SHP77 treated with DMSO at 0.1 percent for 48 hours (cell line): Measurements from ENCODE around the gene CCBE1.
"Not testable (repeated sequence)": the region's sequence is repeated elsewhere in the genome, so short reads cannot be mapped to it uniquely, and the experiment has no call there.

ENCODE experiments used
- DNase-seq: peaks from one replicate; lab custom pipeline; 2025; lab: John Stamatoyannopoulos, UW

The CCBE1 gene

GRCh38 chr18:59656373-59656887 is 40.8 kb downstream of the CCBE1 start:
- no peak for DNase-seq

- DNase-seq = no peak
These were observed 41.5 kb downstream of the CCBE1 start for GRCh38 chr18:59655676-59656075.

GRCh38 chr18:59651071-59651470 is 46.2 kb downstream of the CCBE1 start:
- DNase-seq = no peak

- no peak for DNase-seq
These were observed 46.9 kb downstream of the CCBE1 start for GRCh38 chr18:59650266-59650820.

- no peak for DNase-seq
These were observed 47.6 kb downstream of the CCBE1 start for GRCh38 chr18:59649591-59649990.

- not testable (repeated sequence) for DNase-seq
These were observed 48.8 kb downstream of the CCBE1 start for GRCh38 chr18:59648469-59648868.

GRCh38 chr18:59646963-59647307 is 50.3 kb downstream of the CCBE1 start:
- DNase-seq = no peak

- no peak for DNase-seq
These were observed 50.8 kb downstream of the CCBE1 start for GRCh38 chr18:59646228-59646962.

- DNase-seq = no peak
These were observed 53.5 kb downstream of the CCBE1 start for GRCh38 chr18:59643740-59644139.

- DNase-seq = no peak
These were observed 56.5 kb downstream of the CCBE1 start for GRCh38 chr18:59640721-59641120.

GRCh38 chr18:59639821-59640220 is 57.4 kb downstream of the CCBE1 start:
- no peak for DNase-seq

GRCh38 chr18:59639136-59639535 is 58.1 kb downstream of the CCBE1 start:
- no peak for DNase-seq

GRCh38 chr18:59633961-59634485 is 63.2 kb downstream of the CCBE1 start:
- no peak for DNase-seq

GRCh38 chr18:59633317-59633716 is 63.9 kb downstream of the CCBE1 start:
- DNase-seq = no peak

GRCh38 chr18:59631583-59632181 is 65.5 kb downstream of the CCBE1 start:
- no peak for DNase-seq

- no peak for DNase-seq
These were observed 67.3 kb downstream of the CCBE1 start for GRCh38 chr18:59629894-59630293.

- no peak for DNase-seq
These were observed 68.2 kb downstream of the CCBE1 start for GRCh38 chr18:59628995-59629394.

- no peak for DNase-seq
These were observed 69.8 kb downstream of the CCBE1 start for GRCh38 chr18:59627414-59627813.

- no peak for DNase-seq
These were observed 72.9 kb downstream of the CCBE1 start for GRCh38 chr18:59624369-59624765.

- no peak for DNase-seq
These were observed 73.5 kb downstream of the CCBE1 start for GRCh38 chr18:59623456-59624368.

- DNase-seq = no peak
These were observed 76.2 kb downstream of the CCBE1 start for GRCh38 chr18:59621027-59621426.

GRCh38 chr18:59620381-59620780 is 76.8 kb downstream of the CCBE1 start:
- no peak for DNase-seq
